SK-N-SH treated with all-trans-retinoic acid at 6 μM for 48 hours (cell line): ENCODE data around the gene RASD1.

Experiments
- ATAC-seq: fragments of 200-7000 bp; cut with Tn5 transposase; 3 replicates; pipeline ENCODE4 v1.9.1; 2020; ENCODE audit warnings: mild to moderate bottlenecking, moderate library complexity
- ARNTL ChIP-seq: fragments of 450-650 bp; formaldehyde crosslinking; IDR thresholded peaks from 2 replicates; pipeline ENCODE4 v1.5.0; 2020; ENCODE audit warnings: low read depth, mild to moderate bottlenecking, moderate library complexity, borderline replicate concordance
- BACH2 ChIP-seq: fragments of 250-450 bp; sonication (Bioruptor Pico); IDR thresholded peaks from 2 replicates; pipeline ENCODE4 v1.9.0; 2021; ENCODE audit warnings: mild to moderate bottlenecking, borderline replicate concordance
- CREB5 ChIP-seq: fragments of 250-450 bp; sonication (Bioruptor Pico); IDR thresholded peaks from 2 replicates; pipeline ENCODE4 v1.5.1; 2020; ENCODE audit warnings: low read depth, mild to moderate bottlenecking, moderate library complexity
- CSDC2 ChIP-seq: fragments of 250-450 bp; sonication (Bioruptor Pico); IDR thresholded peaks from 2 replicates; pipeline ENCODE4 v1.5.0; 2020; ENCODE audit warnings: mild to moderate bottlenecking, moderate library complexity
- CSRNP3 ChIP-seq: fragments of 250-450 bp; sonication (Bioruptor Pico); IDR thresholded peaks from 2 replicates; pipeline ENCODE4 v1.5.1; 2021; ENCODE audit warnings: mild to moderate bottlenecking, moderate library complexity
- ESRRG ChIP-seq: fragments of 250-450 bp; sonication (Bioruptor Pico); IDR thresholded peaks from 2 replicates; pipeline ENCODE4 v1.6.1; 2021; ENCODE audit warnings: mild to moderate bottlenecking
- GLIS3 ChIP-seq: fragments of 250-450 bp; sonication (Bioruptor Pico); IDR thresholded peaks from 2 replicates; pipeline ENCODE4 v1.5.0; 2020; ENCODE audit warnings: mild to moderate bottlenecking, moderate library complexity
- ISL1 ChIP-seq: fragments of 250-450 bp; sonication (Bioruptor Pico); IDR thresholded peaks from 2 replicates; pipeline ENCODE4 v2.1.2; 2022; ENCODE audit warnings: mild to moderate bottlenecking, moderate library complexity
- OSR1 ChIP-seq: fragments of 250-450 bp; sonication (Bioruptor Pico); IDR thresholded peaks from 2 replicates; pipeline ENCODE4 v1.8.0; 2022; ENCODE audit warnings: moderate library complexity, mild to moderate bottlenecking, inconsistent platforms
- PATZ1 ChIP-seq: fragments of 250-450 bp; sonication (Bioruptor Pico); IDR thresholded peaks from 2 replicates; pipeline ENCODE4 v1.8.0; 2020; ENCODE audit warnings: mild to moderate bottlenecking, moderate library complexity, borderline replicate concordance
- POU6F1 ChIP-seq: fragments of 250-450 bp; sonication (Bioruptor Pico); IDR thresholded peaks from 2 replicates; pipeline ENCODE4 v1.8.0; 2021; ENCODE audit warnings: low read depth, mild to moderate bottlenecking, moderate library complexity, borderline replicate concordance
- PPARA ChIP-seq: fragments of 250-450 bp; sonication (Bioruptor Pico); IDR thresholded peaks from 2 replicates; pipeline ENCODE4 v1.5.0; 2020; ENCODE audit warnings: mild to moderate bottlenecking, borderline replicate concordance
- RARB ChIP-seq: fragments of 250-450 bp; sonication (Bioruptor Pico); IDR thresholded peaks from 2 replicates; pipeline ENCODE4 v1.8.0; 2021; ENCODE audit warnings: mild to moderate bottlenecking, moderate library complexity
- TCF4 ChIP-seq: fragments of 250-450 bp; sonication (Bioruptor Pico); IDR thresholded peaks from 2 replicates; pipeline ENCODE4 v1.8.0; 2021; ENCODE audit warnings: mild to moderate bottlenecking, moderate library complexity, borderline replicate concordance
- TOX ChIP-seq: fragments of 250-450 bp; sonication (Bioruptor Pico); IDR thresholded peaks from 2 replicates; pipeline ENCODE4 v1.8.0; 2021; ENCODE audit warnings: mild to moderate bottlenecking, moderate library complexity, borderline replicate concordance
- TSHZ2 ChIP-seq: fragments of 250-450 bp; sonication (Bioruptor Pico); IDR thresholded peaks from 2 replicates; pipeline ENCODE4 v1.5.0; 2020; ENCODE audit warnings: mild to moderate bottlenecking, moderate library complexity
- ZC3H10 ChIP-seq: fragments of 250-450 bp; sonication (Bioruptor Pico); IDR thresholded peaks from 2 replicates; pipeline ENCODE4 v1.5.1; 2021; ENCODE audit warnings: mild to moderate bottlenecking, moderate library complexity
- ZFP3 ChIP-seq: fragments of 250-450 bp; sonication (Bioruptor Pico); IDR thresholded peaks from 2 replicates; pipeline ENCODE4 v1.5.0; 2020; ENCODE audit warnings: mild to moderate bottlenecking, moderate library complexity
- ZFP30 ChIP-seq: fragments of 450-650 bp; formaldehyde crosslinking; IDR thresholded peaks from 2 replicates; pipeline ENCODE4 v1.5.0; 2022; ENCODE audit warnings: mild to moderate bottlenecking, moderate library complexity
- ZNF565 ChIP-seq: fragments of 450-650 bp; formaldehyde crosslinking; conservative IDR thresholded peaks from 2 replicates; pipeline ENCODE4 v1.5.0; 2020; ENCODE audit warnings: low read depth, mild to moderate bottlenecking, moderate library complexity
- ZNF70 ChIP-seq: fragments of 450-650 bp; formaldehyde crosslinking; IDR thresholded peaks from 2 replicates; pipeline ENCODE4 v1.5.0; 2020; ENCODE audit warnings: mild to moderate bottlenecking, moderate library complexity
- ZNF8 ChIP-seq: fragments of 450-650 bp; formaldehyde crosslinking; IDR thresholded peaks from 2 replicates; pipeline ENCODE4 v1.5.0; 2020; ENCODE audit warnings: mild to moderate bottlenecking, moderate library complexity

The RASD1 gene

GRCh38 chr17:17448723-17449122 is 47.5 kb downstream of the RASD1 start:
- no peak for ATAC-seq

GRCh38 chr17:17448076-17448475 is 48.1 kb downstream of the RASD1 start:
- TF ChIP-seq PPARA (CRISPR knock-in tag) (no peak), RARB (CRISPR knock-in tag) (no peak), TOX (no peak), ZNF565 (CRISPR knock-in tag) (no peak), ZFP3 (CRISPR knock-in tag) (no peak), POU6F1 (CRISPR knock-in tag) (no peak), BACH2 (CRISPR knock-in tag) (no peak), ISL1 (CRISPR knock-in tag) (no peak), ZFP30 (CRISPR knock-in tag) (no peak), ZC3H10 (no peak), CREB5 (CRISPR knock-in tag) (no peak), TSHZ2 (CRISPR knock-in tag) (no peak), ZNF8 (CRISPR knock-in tag) (no peak), ARNTL (CRISPR knock-in tag) (no peak), GLIS3 (CRISPR knock-in tag) (no peak), TCF4 (no peak)
- ATAC-seq, result no peak

More at GRCh38 chr17:17448723-17449122, 47.5 kb downstream of the RASD1 start:
- TF ChIP-seq ZFP3 (CRISPR knock-in tag) (no peak), ARNTL (CRISPR knock-in tag) (no peak), CSDC2 (CRISPR knock-in tag) (no peak), TOX (no peak), TCF4 (no peak), CSRNP3 (no peak), PPARA (CRISPR knock-in tag) (no peak), OSR1 (no peak), ZNF8 (CRISPR knock-in tag) (no peak), RARB (CRISPR knock-in tag) (no peak), ZNF565 (CRISPR knock-in tag) (no peak), ESRRG (no peak), ZNF70 (CRISPR knock-in tag) (no peak), PATZ1 (CRISPR knock-in tag) (no peak), BACH2 (CRISPR knock-in tag) (no peak)

GRCh38 chr17:17447264-17447663 is 48.9 kb downstream of the RASD1 start:
- ATAC-seq, result no peak
- no peak for TF ChIP-seq OSR1
- no peak for TF ChIP-seq POU6F1 (CRISPR knock-in tag)
- TF ChIP-seq ZFP30 (CRISPR knock-in tag), result no peak
- no peak for TF ChIP-seq RARB (CRISPR knock-in tag)
- no peak for TF ChIP-seq CREB5 (CRISPR knock-in tag)
- TF ChIP-seq PPARA (CRISPR knock-in tag), result no peak
- no peak for TF ChIP-seq ZNF565 (CRISPR knock-in tag)
- no peak for TF ChIP-seq ZNF8 (CRISPR knock-in tag)
- no peak for TF ChIP-seq ARNTL (CRISPR knock-in tag)
- TF ChIP-seq CSRNP3, result no peak
- TF ChIP-seq BACH2 (CRISPR knock-in tag), result no peak
- TF ChIP-seq GLIS3 (CRISPR knock-in tag), result no peak
